HEK293 (cell line): ENCODE data around the gene ZYX.

Experiments used
- CTCF ChIP-seq: fragments of 450-650 bp; formaldehyde crosslinking; IDR thresholded peaks from 2 replicates; pipeline ENCODE4 v1.5.1; 2016; ENCODE audit warnings: missing biosample characterization, missing genetic modification characterization
- PBX3 ChIP-seq: sonication (generic); formaldehyde crosslinking; IDR thresholded peaks from 2 replicates; pipeline ENCODE4 v1.8.1; 2022; ENCODE audit warnings: mild to moderate bottlenecking, moderate library complexity, missing genetic modification reagents
- TRIM28 ChIP-seq: IDR thresholded peaks from 2 replicates; pipeline ENCODE4 v1.6.1; 2011; ENCODE audit warnings: low read length, control low read depth, borderline replicate concordance
- ZNF274 ChIP-seq, 2 experiments: fragments of 200-500 bp in 1 of 2; fragments of 450-650 bp in 1 of 2; sonication (Bioruptor generic) in 1 of 2; formaldehyde crosslinking in 1 of 2; IDR thresholded peaks; 2 replicates each; pipeline versions ENCODE4 v1.5.1 to v1.6.1; 2014 to 2016; ENCODE audit warnings: borderline replicate concordance in 1 of 2, inconsistent platforms in 1 of 2, low read length in 1 of 2, missing biosample characterization in 1 of 2, missing genetic modification characterization in 1 of 2
- ZNF558 ChIP-seq: fragments of 450-650 bp; formaldehyde crosslinking; IDR thresholded peaks from 2 replicates; pipeline ENCODE4 v1.5.1; 2016; ENCODE audit warnings: missing biosample characterization, missing genetic modification characterization
- ZSCAN18 ChIP-seq: fragments of 450-650 bp; formaldehyde crosslinking; IDR thresholded peaks from 2 replicates; pipeline ENCODE4 v1.5.1; 2016; ENCODE audit warnings: missing biosample characterization, missing genetic modification characterization

GRCh38 chr7:143354376-143354775 lies 26.8 kb upstream of the ZYX start:
- TF ChIP-seq ZSCAN18 (tag by site-specific recombination) (no peak), CTCF (tag by site-specific recombination) (no peak), PBX3 (CRISPR knock-in tag) (no peak), ZNF558 (tag by site-specific recombination) (no peak), ZNF274 (IDR thresholded peaks at IDR 0.05; ENCODE audit: low read length) (no peak), ZNF274 (tag by site-specific recombination; IDR thresholded peaks at IDR 0.05; ENCODE audit: borderline replicate concordance) (no peak), TRIM28 (no peak)
